Brain microvascular endothelial cell (primary cell): ENCODE data around the gene TAF15.
A peak's percentile ranks its signal among the peaks of the same experiment; 100 is the strongest.

ENCODE experiments used
- DNase-seq: peaks from one replicate; pipeline ENCODE4 v3.0.0-alpha.2; 2020
- H3K27ac ChIP-seq: fragments of 250-450 bp; sonication (Bioruptor Pico); 2 replicates; pipeline ENCODE4 v1.5.1; 2020; ENCODE audit warnings: mild to moderate bottlenecking, moderate library complexity
- H3K27me3 ChIP-seq: fragments of 250-450 bp; sonication (Bioruptor Pico); replicated peaks from 2 replicates; pipeline ENCODE4 v1.5.1; 2020; ENCODE audit warnings: mild to moderate bottlenecking
- H3K36me3 ChIP-seq: fragments of 250-450 bp; sonication (Bioruptor Pico); replicated peaks from 2 replicates; pipeline ENCODE4 v1.5.1; 2020; ENCODE audit warnings: mild to moderate bottlenecking
- H3K4me3 ChIP-seq: 2 replicates; pipeline ENCODE4 v1.5.1; 2011; ENCODE audit warnings: low read depth, mild to moderate bottlenecking, control low read depth, low read length, moderate library complexity
- in situ Hi-C: cut with HindIII; loops from 2 replicates; pipeline ENCODE4 v1.10.0; 2017; ENCODE audit warnings: low sequenced_read_pairs, low pct_ligation_motif_present
- TF ChIP-seq, protein P1 (sequence below): IDR thresholded peaks from 2 replicates; pipeline ENCODE4 v1.5.1; 2011; ENCODE audit warnings: low read depth, mild to moderate bottlenecking, moderate library complexity, low read length, control low read depth, inconsistent platforms; ENCODE audit errors: missing control alignments

Gene TAF15

DNA sequence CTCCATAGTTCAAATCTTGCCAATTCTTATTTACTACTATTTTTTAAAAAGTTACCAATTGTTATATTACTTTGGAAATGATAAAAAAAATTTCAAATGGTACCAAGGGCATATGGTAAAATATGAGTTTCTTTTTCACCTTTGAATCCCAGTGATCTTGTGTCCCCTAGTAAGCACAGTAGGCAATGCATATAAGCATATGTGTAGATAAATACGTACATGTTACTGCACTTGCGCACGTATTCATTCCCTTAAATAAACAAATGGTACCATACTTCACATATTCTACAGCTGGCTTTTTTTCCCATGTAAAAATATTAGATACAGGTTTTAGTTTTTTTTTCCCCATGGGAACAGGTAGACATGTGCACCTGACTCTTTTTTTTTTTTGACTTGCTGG lies 31.8 kb downstream of the TAF15 start:
- TF ChIP-seq, protein P1, sequence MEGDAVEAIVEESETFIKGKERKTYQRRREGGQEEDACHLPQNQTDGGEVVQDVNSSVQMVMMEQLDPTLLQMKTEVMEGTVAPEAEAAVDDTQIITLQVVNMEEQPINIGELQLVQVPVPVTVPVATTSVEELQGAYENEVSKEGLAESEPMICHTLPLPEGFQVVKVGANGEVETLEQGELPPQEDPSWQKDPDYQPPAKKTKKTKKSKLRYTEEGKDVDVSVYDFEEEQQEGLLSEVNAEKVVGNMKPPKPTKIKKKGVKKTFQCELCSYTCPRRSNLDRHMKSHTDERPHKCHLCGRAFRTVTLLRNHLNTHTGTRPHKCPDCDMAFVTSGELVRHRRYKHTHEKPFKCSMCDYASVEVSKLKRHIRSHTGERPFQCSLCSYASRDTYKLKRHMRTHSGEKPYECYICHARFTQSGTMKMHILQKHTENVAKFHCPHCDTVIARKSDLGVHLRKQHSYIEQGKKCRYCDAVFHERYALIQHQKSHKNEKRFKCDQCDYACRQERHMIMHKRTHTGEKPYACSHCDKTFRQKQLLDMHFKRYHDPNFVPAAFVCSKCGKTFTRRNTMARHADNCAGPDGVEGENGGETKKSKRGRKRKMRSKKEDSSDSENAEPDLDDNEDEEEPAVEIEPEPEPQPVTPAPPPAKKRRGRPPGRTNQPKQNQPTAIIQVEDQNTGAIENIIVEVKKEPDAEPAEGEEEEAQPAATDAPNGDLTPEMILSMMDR, result no peak
- no peak for DNase-seq
- Histone ChIP-seq H3K27ac (no peak overlapping the region), H3K36me3 (peaks cover 79% of the 10 kb centered on the region), H3K4me3 (no peak overlapping the region), H3K27me3 (no peaks in the 10 kb centered on the region)
- in situ Hi-C loops, result no loop called here

DNA sequence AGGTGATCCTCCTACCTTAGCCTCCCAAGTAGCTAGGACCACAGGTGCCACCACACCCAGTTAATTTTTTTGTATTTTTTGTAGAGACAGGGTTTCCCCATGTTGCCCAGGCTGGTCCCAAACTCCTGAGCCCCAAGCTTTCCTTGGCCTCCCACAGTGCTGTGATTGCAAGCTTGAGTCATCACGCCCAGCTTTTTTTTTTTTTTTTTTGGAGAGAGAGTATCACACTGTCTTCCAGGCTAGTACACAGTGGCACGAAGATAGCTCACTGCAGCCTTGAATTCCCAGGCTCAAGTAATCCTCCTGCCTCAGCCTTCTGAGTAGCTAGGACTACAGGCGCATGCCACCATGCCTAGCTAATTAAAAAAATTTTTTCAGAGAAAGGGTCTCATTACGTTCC lies 32.2 kb downstream of the TAF15 start:
- in situ Hi-C loops, result no loop called here
- H3K36me3 ChIP-seq, result peaks cover 79% of the 10 kb centered on the region
- peak overlapping the region; percentile 61 for H3K27ac ChIP-seq
- no peaks in the 10 kb centered on the region for H3K27me3 ChIP-seq
- peak; percentile 31 for DNase-seq
- TF ChIP-seq, protein P1, result no peak
- no peak overlapping the region for H3K4me3 ChIP-seq

DNA sequence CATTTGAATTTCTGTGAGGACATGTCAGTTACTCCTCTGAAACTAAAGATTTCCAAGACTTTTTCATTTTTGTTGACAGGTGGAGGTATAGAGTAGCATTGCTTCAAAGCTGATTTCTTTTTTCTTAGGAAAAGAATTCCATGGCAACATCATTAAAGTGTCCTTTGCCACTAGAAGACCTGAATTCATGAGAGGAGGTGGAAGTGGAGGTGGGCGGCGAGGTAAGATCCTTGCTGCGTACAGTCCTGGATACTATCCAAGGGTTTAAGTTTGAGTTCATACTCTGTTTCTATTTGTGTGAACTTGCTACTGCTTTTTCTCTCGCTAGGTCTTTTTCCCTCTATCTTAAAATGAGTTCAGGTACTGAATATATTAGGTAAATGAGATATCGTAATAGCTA lies 33.0 kb downstream of the TAF15 start:
- no peak overlapping the region for H3K27ac ChIP-seq
- peaks cover 73% of the 10 kb centered on the region for H3K36me3 ChIP-seq
- TF ChIP-seq, protein P1, result no peak
- in situ Hi-C loops, result no loop called here
- no peak overlapping the region for H3K4me3 ChIP-seq
- H3K27me3 ChIP-seq, result no peaks in the 10 kb centered on the region
- no peak for DNase-seq

DNA sequence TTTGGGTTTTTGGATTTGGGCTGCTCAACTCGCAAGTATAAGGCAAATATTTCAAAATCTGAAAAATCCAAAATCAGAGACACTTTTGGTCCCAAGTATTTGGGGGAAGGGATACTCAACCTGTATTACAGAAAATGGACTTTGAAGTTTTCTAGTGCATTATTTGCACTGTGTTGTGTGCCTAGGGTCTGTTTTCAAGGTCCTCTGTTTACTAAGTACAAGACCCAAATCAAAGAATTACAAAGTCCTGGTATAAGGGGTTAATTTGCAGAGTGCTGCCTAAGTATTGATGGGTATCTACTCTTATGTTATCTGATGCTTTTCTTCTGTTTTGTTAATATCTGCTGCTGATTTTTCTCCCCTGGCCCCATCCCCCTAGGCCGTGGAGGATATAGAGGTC lies 34.4 kb downstream of the TAF15 start:
- no peak overlapping the region for H3K4me3 ChIP-seq
- no peak overlapping the region for H3K27ac ChIP-seq
- H3K27me3 ChIP-seq, result no peaks in the 10 kb centered on the region
- TF ChIP-seq, protein P1, result no peak
- H3K36me3 ChIP-seq, result peaks cover 70% of the 10 kb centered on the region
- in situ Hi-C loops, result no loop called here
- DNase-seq, result no peak

DNA sequence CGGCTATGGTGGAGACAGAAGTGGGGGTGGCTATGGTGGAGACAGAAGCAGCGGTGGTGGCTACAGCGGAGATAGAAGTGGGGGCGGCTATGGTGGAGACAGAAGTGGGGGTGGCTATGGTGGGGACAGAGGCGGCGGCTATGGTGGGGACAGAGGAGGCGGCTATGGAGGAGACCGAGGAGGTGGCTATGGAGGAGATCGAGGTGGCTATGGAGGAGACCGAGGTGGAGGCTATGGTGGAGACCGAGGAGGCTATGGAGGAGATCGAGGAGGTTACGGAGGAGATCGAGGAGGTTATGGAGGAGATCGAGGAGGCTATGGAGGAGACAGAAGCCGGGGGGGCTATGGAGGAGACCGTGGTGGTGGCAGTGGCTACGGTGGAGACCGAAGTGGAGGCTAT lies 35.3 kb downstream of the TAF15 start:
- Histone ChIP-seq H3K27me3 (no peaks in the 10 kb centered on the region), H3K4me3 (no peak overlapping the region), H3K36me3 (peaks cover 70% of the 10 kb centered on the region), H3K27ac (no peak overlapping the region)
- TF ChIP-seq, protein P1, result no peak
- in situ Hi-C loops, result no loop called here
- DNase-seq, result no peak

DNA sequence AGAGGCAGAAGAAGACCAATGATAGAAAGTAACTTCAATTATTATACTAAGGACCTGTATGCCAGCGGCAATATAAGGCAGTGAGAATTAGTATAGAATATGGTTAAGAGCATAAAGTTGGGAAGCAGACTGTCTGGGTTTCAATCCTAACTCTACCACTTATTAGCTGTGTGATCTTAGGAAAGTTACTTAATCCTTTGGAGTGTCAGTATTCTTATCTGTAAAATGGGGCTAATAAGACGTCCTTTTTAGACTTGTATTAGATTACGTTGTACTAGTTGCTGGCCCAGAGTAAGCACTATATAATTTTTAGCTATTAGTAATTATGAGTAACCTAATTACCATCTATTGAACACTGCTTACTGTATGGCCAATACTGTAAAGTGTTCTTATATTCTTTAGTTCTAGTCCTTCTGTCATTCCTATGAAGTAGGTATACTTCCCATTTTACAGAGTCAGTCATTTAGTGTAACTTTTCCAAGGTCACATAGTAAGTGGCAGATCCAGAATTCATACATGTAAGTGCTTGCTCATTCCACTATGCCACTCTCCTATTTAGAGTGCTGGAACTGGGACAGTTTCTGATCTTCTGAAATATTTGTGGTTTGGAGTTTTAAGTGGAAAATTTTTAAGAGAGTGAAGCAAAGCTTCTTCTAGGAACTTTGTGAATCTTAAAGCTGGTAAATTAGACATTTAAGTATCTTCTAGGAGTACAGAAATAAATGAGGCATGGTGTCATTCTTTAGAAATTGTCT lies 36.9 kb downstream of the TAF15 start:
- no peak for DNase-seq
- Histone ChIP-seq H3K27ac (no peak overlapping the region), H3K27me3 (no peaks in the 10 kb centered on the region), H3K36me3 (peaks cover 71% of the 10 kb centered on the region), H3K4me3 (no peak overlapping the region)
- TF ChIP-seq, protein P1, result no peak
- in situ Hi-C loops, result no loop called here
